Trophoblast cell (in vitro differentiated cells and primary cell): Measurements from ENCODE around the gene IGSF9B.

Experiments used
- DNase-seq, 2 donors: peaks; one replicate each; pipeline ENCODE4 v3.0.0-alpha.2; 2016
- H2AFZ ChIP-seq: 2 replicates; pipeline ENCODE4 v1.6.1; 2013; ENCODE audit warnings: low read length, moderate library complexity, mild to moderate bottlenecking; ENCODE audit not compliant: insufficient read depth, poor library complexity
- H2AK5ac ChIP-seq: 2 replicates; pipeline ENCODE4 v1.6.1; 2013; ENCODE audit warnings: mild to moderate bottlenecking, low read length
- H2BK120ac ChIP-seq: 2 replicates; pipeline ENCODE4 v1.6.1; 2013; ENCODE audit warnings: low read length, mild to moderate bottlenecking, moderate library complexity; ENCODE audit not compliant: insufficient read depth, poor library complexity
- H2BK12ac ChIP-seq: 2 replicates; pipeline ENCODE4 v1.6.1; 2013; ENCODE audit warnings: mild to moderate bottlenecking, low read length, moderate library complexity
- H2BK5ac ChIP-seq: 2 replicates; pipeline ENCODE4 v1.6.1; 2013; ENCODE audit warnings: low read length, low read depth, moderate library complexity, mild to moderate bottlenecking; ENCODE audit not compliant: poor library complexity
- H3K14ac ChIP-seq: 2 replicates; pipeline ENCODE4 v1.6.1; 2013; ENCODE audit warnings: mild to moderate bottlenecking, low read length
- H3K18ac ChIP-seq: 2 replicates; pipeline ENCODE4 v1.6.1; 2013; ENCODE audit warnings: mild to moderate bottlenecking, low read length
- H3K23ac ChIP-seq: 2 replicates; pipeline ENCODE4 v1.6.1; 2013; ENCODE audit warnings: low read length
- H3K27ac ChIP-seq: 2 replicates; pipeline ENCODE4 v1.5.1; 2013; ENCODE audit warnings: low read depth, mild to moderate bottlenecking, inconsistent platforms, low read length, moderate library complexity
- H3K27me3 ChIP-seq: 2 replicates; pipeline ENCODE4 v1.6.1; 2013; ENCODE audit warnings: inconsistent platforms, mild to moderate bottlenecking, low read length, moderate library complexity; ENCODE audit not compliant: insufficient read depth
- H3K36me3 ChIP-seq, 2 experiments: 1 replicate in 1 of 2; 2 replicates in 1 of 2; pipeline ENCODE4 v1.6.1; 2013; ENCODE audit warnings: low read length in 2 of 2, mild to moderate bottlenecking in 2 of 2, moderate library complexity in 1 of 2; ENCODE audit not compliant: insufficient read depth in 2 of 2, control insufficient read depth in 1 of 2
- H3K4ac ChIP-seq: 2 replicates; pipeline ENCODE4 v1.6.1; 2013; ENCODE audit warnings: low read depth, mild to moderate bottlenecking, low read length, moderate library complexity
- H3K4me1 ChIP-seq, 2 experiments: 1 replicate in 1 of 2; 2 replicates in 1 of 2; pipeline ENCODE4 v1.6.1; 2013; ENCODE audit warnings: low read length in 2 of 2, mild to moderate bottlenecking in 2 of 2, moderate library complexity in 1 of 2; ENCODE audit not compliant: insufficient read depth in 2 of 2, control insufficient read depth in 1 of 2
- H3K4me2 ChIP-seq: 2 replicates; pipeline ENCODE4 v1.6.1; 2013; ENCODE audit warnings: inconsistent platforms, mild to moderate bottlenecking, low read length, moderate library complexity
- H3K4me3 ChIP-seq: 2 replicates; pipeline ENCODE4 v1.5.1; 2013; ENCODE audit warnings: mild to moderate bottlenecking, low read depth, low read length, inconsistent platforms
- H3K79me1 ChIP-seq: one replicate; pipeline ENCODE4 v1.6.1; 2013; ENCODE audit warnings: low read length
- H3K79me2 ChIP-seq: 2 replicates; pipeline ENCODE4 v1.6.1; 2013; ENCODE audit warnings: low read length, mild to moderate bottlenecking; ENCODE audit not compliant: control insufficient read depth, insufficient read depth, poor library complexity
- H3K9ac ChIP-seq: 2 replicates; pipeline ENCODE4 v1.6.1; 2013; ENCODE audit warnings: mild to moderate bottlenecking, low read length
- H3K9me3 ChIP-seq: 2 replicates; pipeline ENCODE4 v1.6.1; 2013; ENCODE audit warnings: low read depth, mild to moderate bottlenecking, control low read depth, inconsistent platforms, low read length; ENCODE audit not compliant: insufficient read depth
- H4K12ac ChIP-seq: 2 replicates; pipeline ENCODE4 v1.6.1; 2013; ENCODE audit warnings: low read depth, mild to moderate bottlenecking, low read length, moderate library complexity
- H4K8ac ChIP-seq: 2 replicates; pipeline ENCODE4 v1.6.1; 2013; ENCODE audit warnings: low read depth, mild to moderate bottlenecking, low read length, moderate library complexity
- H4K91ac ChIP-seq: one replicate; pipeline ENCODE4 v1.6.1; 2013; ENCODE audit warnings: low read depth, mild to moderate bottlenecking, low read length, moderate library complexity
- WGBS: extraction: QIAGEN DNeasy Blood & Tissue Kit; methylation state at CpG from one replicate; pipeline ENCODE4 v1.1.7; 2013; ENCODE audit warnings: missing lambda C conversion rate; ENCODE audit not compliant: insufficient read length, insufficient coverage; ENCODE audit errors: extremely low coverage; 5-methylcytosine and 5-hydroxymethylcytosine counted together

The IGSF9B gene

GRCh38 chr11:133934599-133935550 is 21.9 kb downstream of the IGSF9B start:
- Histone ChIP-seq H3K27me3 (no peaks in the 10 kb centered on the region), H3K9ac (no peak overlapping the region), H2AK5ac (no peak overlapping the region), H3K23ac (no peak overlapping the region), H4K12ac (no peak overlapping the region), H2AFZ (no peak overlapping the region), H4K8ac (no peak overlapping the region), H3K4ac (no peak overlapping the region), H3K18ac (no peak overlapping the region), H4K91ac (no peak overlapping the region), H2BK120ac (no peak overlapping the region), H3K4me3 (no peak overlapping the region), H3K4me2 (no peak overlapping the region), H3K4me1 (peaks cover 6 to 8% of the 10 kb centered on the region in 2 experiments), H3K36me3 (no peaks in the 10 kb centered on the region), H3K79me2 (no peaks in the 10 kb centered on the region), H3K27ac (no peak overlapping the region), H2BK5ac (no peak overlapping the region), H3K14ac (no peak overlapping the region), H3K9me3 (peaks cover 5% of the 10 kb centered on the region), H3K79me1 (no peaks in the 10 kb centered on the region), H2BK12ac (no peak overlapping the region)
- peak in 1 of 2 donors; percentile 41 for DNase-seq
- WGBS = no CpG with 5 or more reads among the region's 33 CpGs

GRCh38 chr11:133934096-133934495 is 22.7 kb downstream of the IGSF9B start:
- H2BK5ac ChIP-seq = no peak overlapping the region
- H3K9ac ChIP-seq = no peak overlapping the region
- H3K23ac ChIP-seq = no peak overlapping the region
- no peak overlapping the region for H3K18ac ChIP-seq
- H3K4me3 ChIP-seq = no peak overlapping the region
- H4K91ac ChIP-seq = no peak overlapping the region
- no peak overlapping the region for H3K4ac ChIP-seq
- H2AK5ac ChIP-seq = no peak overlapping the region
- no peak overlapping the region for H2AFZ ChIP-seq
- H3K27me3 ChIP-seq = no peaks in the 10 kb centered on the region
- no peak overlapping the region for H2BK12ac ChIP-seq
- H3K27ac ChIP-seq = no peak overlapping the region
- H4K8ac ChIP-seq = no peak overlapping the region
- H2BK120ac ChIP-seq = no peak overlapping the region
- DNase-seq = no peak
- H3K79me2 ChIP-seq = no peaks in the 10 kb centered on the region
- H3K4me2 ChIP-seq = no peak overlapping the region
- H3K14ac ChIP-seq = no peak overlapping the region
- no peaks in the 10 kb centered on the region for H3K79me1 ChIP-seq
- no peaks in the 10 kb centered on the region for H3K9me3 ChIP-seq
- H3K4me1 ChIP-seq = peaks cover 8 to 9% of the 10 kb centered on the region in 2 experiments
- no peak overlapping the region for H4K12ac ChIP-seq
- H3K36me3 ChIP-seq = no peaks in the 10 kb centered on the region
- no CpG with 5 or more reads among the region's 11 CpGs for WGBS

- H3K79me1 ChIP-seq = no peaks in the 10 kb centered on the region
- H2BK12ac ChIP-seq = no peak overlapping the region
- no peaks in the 10 kb centered on the region for H3K36me3 ChIP-seq
- H3K9me3 ChIP-seq = no peaks in the 10 kb centered on the region
- no peaks in the 10 kb centered on the region for H3K27me3 ChIP-seq
- H2BK120ac ChIP-seq = no peak overlapping the region
- peaks cover 7 to 8% of the 10 kb centered on the region in 2 experiments for H3K4me1 ChIP-seq
- no peak overlapping the region for H2BK5ac ChIP-seq
- no peak overlapping the region for H2AFZ ChIP-seq
- no peak overlapping the region for H4K8ac ChIP-seq
- H3K4ac ChIP-seq = no peak overlapping the region
- H2AK5ac ChIP-seq = no peak overlapping the region
- no CpG with 5 or more reads among the region's 19 CpGs for WGBS
- no peak overlapping the region for H4K12ac ChIP-seq
- no peak overlapping the region for H3K23ac ChIP-seq
- H3K79me2 ChIP-seq = no peaks in the 10 kb centered on the region
- no peak overlapping the region for H3K14ac ChIP-seq
- H3K4me3 ChIP-seq = no peak overlapping the region
- DNase-seq = no peak
- H3K9ac ChIP-seq = no peak overlapping the region
- no peak overlapping the region for H4K91ac ChIP-seq
- H3K27ac ChIP-seq = no peak overlapping the region
- H3K18ac ChIP-seq = no peak overlapping the region
- H3K4me2 ChIP-seq = no peak overlapping the region
These were observed 25.2 kb downstream of the IGSF9B start for GRCh38 chr11:133931449-133932060.

- Histone ChIP-seq H3K36me3 (no peaks in the 10 kb centered on the region), H3K79me2 (no peaks in the 10 kb centered on the region), H3K4ac (no peak overlapping the region), H3K27me3 (no peaks in the 10 kb centered on the region), H3K4me2 (no peak overlapping the region), H3K27ac (no peak overlapping the region), H3K79me1 (no peaks in the 10 kb centered on the region), H3K23ac (no peak overlapping the region), H3K18ac (no peak overlapping the region), H2BK120ac (no peak overlapping the region), H3K4me1 (peaks cover under 1 to 3% of the 10 kb centered on the region in 2 experiments), H2BK5ac (no peak overlapping the region), H2BK12ac (no peak overlapping the region), H4K8ac (no peak overlapping the region), H3K9me3 (no peaks in the 10 kb centered on the region), H4K91ac (no peak overlapping the region), H3K14ac (no peak overlapping the region), H4K12ac (no peak overlapping the region), H2AK5ac (no peak overlapping the region), H3K9ac (no peak overlapping the region), H3K4me3 (no peak overlapping the region), H2AFZ (no peak overlapping the region)
- no CpG with 5 or more reads among the region's 36 CpGs for WGBS
- DNase-seq = peak in 1 of 2 donors; percentile 60
These were observed 25.9 kb downstream of the IGSF9B start for GRCh38 chr11:133930767-133931448.
